GM23338 (cell line): Measurements from ENCODE around the gene SLC37A1. TPM values are rescaled to one million over a fixed set of nuclear protein-coding genes. Genes with fewer than 3 reads are reported as not detected.
A peak's percentile ranks its signal among the peaks of the same experiment; 100 is the strongest.

Experiments used
- ATAC-seq: fragments of 200-7000 bp; cut with Tn5 transposase; 3 replicates; pipeline ENCODE4 v1.9.1; 2020
- DNase-seq: peaks from one replicate; pipeline ENCODE4 v3.0.0-alpha.2; 2015; ENCODE audit warnings: low spot score
- H2AFZ ChIP-seq: fragments of 200-600 bp; sonication (generic); 2 replicates; pipeline ENCODE4 v1.8.0; 2016; ENCODE audit warnings: antibody characterized with exemption, mild to moderate bottlenecking, moderate library complexity
- H3F3A ChIP-seq: fragments of 200-600 bp; sonication (generic); replicated peaks from 2 replicates; pipeline ENCODE4 v1.8.0; 2017; ENCODE audit warnings: antibody characterized with exemption, mixed run types, low read depth
- H3K27ac ChIP-seq: fragments of 200-600 bp; sonication (generic); 2 replicates; pipeline ENCODE4 v1.6.1; 2016; ENCODE audit warnings: low read depth
- H3K27me3 ChIP-seq: fragments of 200-600 bp; sonication (generic); 2 replicates; pipeline ENCODE4 v1.8.0; 2016; ENCODE audit warnings: mild to moderate bottlenecking, mixed run types, moderate library complexity; ENCODE audit not compliant: insufficient read depth
- H3K36me3 ChIP-seq: fragments of 200-600 bp; sonication (generic); 2 replicates; pipeline ENCODE4 v1.8.0; 2016; ENCODE audit warnings: mild to moderate bottlenecking; ENCODE audit not compliant: insufficient read depth
- H3K4me1 ChIP-seq: fragments of 200-600 bp; sonication (generic); 2 replicates; pipeline ENCODE4 v1.8.0; 2016; ENCODE audit warnings: mild to moderate bottlenecking, moderate library complexity; ENCODE audit not compliant: insufficient read depth
- H3K4me2 ChIP-seq: fragments of 200-600 bp; sonication (generic); 2 replicates; pipeline ENCODE4 v1.7.1; 2017; ENCODE audit warnings: mixed run types
- H3K4me3 ChIP-seq: fragments of 200-600 bp; sonication (generic); 2 replicates; pipeline ENCODE4 v1.6.1; 2016; ENCODE audit warnings: mixed run types
- H3K79me2 ChIP-seq: fragments of 200-600 bp; sonication (generic); replicated peaks from 2 replicates; pipeline ENCODE4 v1.8.0; 2017; ENCODE audit warnings: mild to moderate bottlenecking; ENCODE audit not compliant: insufficient read depth
- H3K9me2 ChIP-seq: fragments of 200-600 bp; sonication (generic); 2 replicates; pipeline ENCODE4 v1.8.0; 2017; ENCODE audit not compliant: insufficient read depth
- H4K20me1 ChIP-seq: fragments of 200-600 bp; sonication (generic); replicated peaks from 2 replicates; pipeline ENCODE4 v1.8.0; 2017; ENCODE audit warnings: mild to moderate bottlenecking; ENCODE audit not compliant: insufficient read depth
- H3K27ac Mint-ChIP-seq: 2 replicates; pipeline ENCODE4 v1.8.0; 2020; ENCODE audit warnings: inconsistent platforms, mild to moderate bottlenecking, moderate library complexity, mixed read lengths
- H3K27me3 Mint-ChIP-seq: 3 replicates; pipeline ENCODE4 v1.8.0; 2022; ENCODE audit warnings: low read depth, mild to moderate bottlenecking, moderate library complexity, mixed read lengths, inconsistent platforms; ENCODE audit not compliant: insufficient read depth, poor library complexity
- H3K36me3 Mint-ChIP-seq: 3 replicates; pipeline ENCODE4 v1.8.0; 2021; ENCODE audit warnings: low read depth, mild to moderate bottlenecking, inconsistent platforms, moderate library complexity, mixed read lengths
- H3K4me1 Mint-ChIP-seq: 3 replicates; pipeline ENCODE4 v1.8.0; 2020; ENCODE audit warnings: mild to moderate bottlenecking, inconsistent platforms, mixed read lengths
- H3K4me3 Mint-ChIP-seq: 3 replicates; pipeline ENCODE4 v1.8.0; 2021; ENCODE audit warnings: moderate library complexity, mild to moderate bottlenecking, inconsistent platforms, mixed read lengths
- H3K9me3 Mint-ChIP-seq: 3 replicates; pipeline ENCODE4 v1.8.0; 2020; ENCODE audit warnings: moderate library complexity, mild to moderate bottlenecking, inconsistent platforms, mixed read lengths
- CREB1 ChIP-seq: fragments of 250-450 bp; sonication (Bioruptor Pico); IDR thresholded peaks from 2 replicates; pipeline ENCODE4 v1.5.0; 2020; ENCODE audit warnings: low read depth, mild to moderate bottlenecking, moderate library complexity
- JUNB ChIP-seq: IDR thresholded peaks from one replicate; pipeline ENCODE4 v1.6.1; 2016; ENCODE audit warnings: antibody characterized with exemption; ENCODE audit not compliant: unreplicated experiment
- STAT1 ChIP-seq: IDR thresholded peaks from one replicate; pipeline ENCODE4 v1.6.1; 2016; ENCODE audit warnings: antibody characterized with exemption; ENCODE audit not compliant: unreplicated experiment
- ZNF114 ChIP-seq: fragments of 250-450 bp; sonication (Bioruptor Pico); IDR thresholded peaks from 2 replicates; pipeline ENCODE4 v1.5.0; 2020; ENCODE audit warnings: mild to moderate bottlenecking, moderate library complexity
- ZNF331 ChIP-seq: fragments of 250-450 bp; sonication (Bioruptor Pico); IDR thresholded peaks from 2 replicates; pipeline ENCODE4 v1.5.0; 2020; ENCODE audit warnings: low read depth, mild to moderate bottlenecking, moderate library complexity
- polyA plus RNA-seq: library from polyadenylated mRNA; unstranded; fragments of >200 nt; fragmentation: Nextera tagmentation; extraction: Ambion mirVana; gene quantifications from 2 replicates; pipeline ENCODE4 v1.2.1, GENCODE V29; 2016
- total RNA-seq: library from RNA; depleted of rRNA; stranded (reverse); fragments of >200 nt; shearing (Covaris generic); gene quantifications from 2 replicates; pipeline ENCODE4 v1.2.3, GENCODE V29; 2014
- TF ChIP-seq, protein P1 (sequence below): fragments of 250-450 bp; sonication (Bioruptor Pico); IDR thresholded peaks from 2 replicates; pipeline ENCODE4 v1.5.0; 2020; ENCODE audit warnings: mild to moderate bottlenecking, moderate library complexity

The SLC37A1 gene
- total and polyA plus RNA-seq, 2 experiments from 2014 or later, result 14.0 to 30.3 TPM

DNA sequence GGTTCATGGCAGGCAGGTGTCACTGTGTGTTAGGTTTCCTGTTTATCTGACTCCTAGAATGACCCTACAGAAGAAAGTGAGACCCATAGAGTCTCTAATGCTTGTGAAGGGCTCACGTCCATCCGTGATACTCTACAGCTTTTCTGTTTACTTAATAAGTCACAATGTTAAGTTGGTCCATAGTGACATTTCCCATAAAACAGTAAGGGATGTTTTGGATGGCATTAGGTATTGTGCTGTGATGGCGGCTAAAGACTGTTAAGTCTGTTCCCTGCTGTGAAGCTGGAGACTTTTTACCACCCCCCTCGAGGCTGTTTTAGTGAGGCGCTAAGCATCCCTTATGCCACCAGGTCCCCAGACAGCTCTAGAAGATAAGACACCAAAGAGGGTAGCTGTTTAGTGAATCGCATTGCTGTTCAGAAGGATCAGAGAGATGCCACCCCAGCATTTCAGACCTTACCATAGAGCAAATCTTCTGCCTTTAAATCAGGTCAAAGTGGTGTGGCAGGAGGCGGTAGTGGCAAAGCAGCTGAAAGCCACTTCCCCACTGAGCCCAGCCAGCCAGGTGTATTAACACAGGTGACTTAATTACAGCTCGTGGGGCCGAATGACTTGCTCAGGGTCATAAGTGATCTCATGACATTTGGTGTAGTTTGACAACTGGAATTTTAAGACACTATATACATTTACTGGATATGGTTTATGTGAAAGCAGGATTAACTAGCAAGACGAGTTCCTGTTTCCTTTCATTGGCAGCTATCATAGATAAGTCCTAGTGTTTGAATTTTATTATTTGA is 25.0 kb downstream of the SLC37A1 start:
- H2AFZ ChIP-seq, result no peak overlapping the region
- Mint-ChIP-seq H3K4me3 (no peak overlapping the region), H3K4me1 (peaks cover 4% of the 10 kb centered on the region), H3K27me3 (peaks cover 4% of the 10 kb centered on the region), H3K27ac (no peak overlapping the region), H3K36me3 (peaks cover 33% of the 10 kb centered on the region), H3K9me3 (no peaks in the 10 kb centered on the region)
- H3K27me3 ChIP-seq, result no peaks in the 10 kb centered on the region
- peaks cover 12% of the 10 kb centered on the region for H4K20me1 ChIP-seq
- no peak overlapping the region for H3K4me2 ChIP-seq
- no peaks in the 10 kb centered on the region for H3K9me2 ChIP-seq
- 0 out of 2 replicates have a peak overlapping the region, but pooled peaks have one; percentile 26 for H3K27ac ChIP-seq
- peaks cover 3% of the 10 kb centered on the region; the same call in 1 of the 2 replicates for H3K36me3 ChIP-seq
- TF ChIP-seq ZNF114 (CRISPR knock-in tag) (no peak), JUNB (no peak), STAT1 (no peak), CREB1 (no peak), ZNF331 (no peak)
- TF ChIP-seq, protein P1, sequence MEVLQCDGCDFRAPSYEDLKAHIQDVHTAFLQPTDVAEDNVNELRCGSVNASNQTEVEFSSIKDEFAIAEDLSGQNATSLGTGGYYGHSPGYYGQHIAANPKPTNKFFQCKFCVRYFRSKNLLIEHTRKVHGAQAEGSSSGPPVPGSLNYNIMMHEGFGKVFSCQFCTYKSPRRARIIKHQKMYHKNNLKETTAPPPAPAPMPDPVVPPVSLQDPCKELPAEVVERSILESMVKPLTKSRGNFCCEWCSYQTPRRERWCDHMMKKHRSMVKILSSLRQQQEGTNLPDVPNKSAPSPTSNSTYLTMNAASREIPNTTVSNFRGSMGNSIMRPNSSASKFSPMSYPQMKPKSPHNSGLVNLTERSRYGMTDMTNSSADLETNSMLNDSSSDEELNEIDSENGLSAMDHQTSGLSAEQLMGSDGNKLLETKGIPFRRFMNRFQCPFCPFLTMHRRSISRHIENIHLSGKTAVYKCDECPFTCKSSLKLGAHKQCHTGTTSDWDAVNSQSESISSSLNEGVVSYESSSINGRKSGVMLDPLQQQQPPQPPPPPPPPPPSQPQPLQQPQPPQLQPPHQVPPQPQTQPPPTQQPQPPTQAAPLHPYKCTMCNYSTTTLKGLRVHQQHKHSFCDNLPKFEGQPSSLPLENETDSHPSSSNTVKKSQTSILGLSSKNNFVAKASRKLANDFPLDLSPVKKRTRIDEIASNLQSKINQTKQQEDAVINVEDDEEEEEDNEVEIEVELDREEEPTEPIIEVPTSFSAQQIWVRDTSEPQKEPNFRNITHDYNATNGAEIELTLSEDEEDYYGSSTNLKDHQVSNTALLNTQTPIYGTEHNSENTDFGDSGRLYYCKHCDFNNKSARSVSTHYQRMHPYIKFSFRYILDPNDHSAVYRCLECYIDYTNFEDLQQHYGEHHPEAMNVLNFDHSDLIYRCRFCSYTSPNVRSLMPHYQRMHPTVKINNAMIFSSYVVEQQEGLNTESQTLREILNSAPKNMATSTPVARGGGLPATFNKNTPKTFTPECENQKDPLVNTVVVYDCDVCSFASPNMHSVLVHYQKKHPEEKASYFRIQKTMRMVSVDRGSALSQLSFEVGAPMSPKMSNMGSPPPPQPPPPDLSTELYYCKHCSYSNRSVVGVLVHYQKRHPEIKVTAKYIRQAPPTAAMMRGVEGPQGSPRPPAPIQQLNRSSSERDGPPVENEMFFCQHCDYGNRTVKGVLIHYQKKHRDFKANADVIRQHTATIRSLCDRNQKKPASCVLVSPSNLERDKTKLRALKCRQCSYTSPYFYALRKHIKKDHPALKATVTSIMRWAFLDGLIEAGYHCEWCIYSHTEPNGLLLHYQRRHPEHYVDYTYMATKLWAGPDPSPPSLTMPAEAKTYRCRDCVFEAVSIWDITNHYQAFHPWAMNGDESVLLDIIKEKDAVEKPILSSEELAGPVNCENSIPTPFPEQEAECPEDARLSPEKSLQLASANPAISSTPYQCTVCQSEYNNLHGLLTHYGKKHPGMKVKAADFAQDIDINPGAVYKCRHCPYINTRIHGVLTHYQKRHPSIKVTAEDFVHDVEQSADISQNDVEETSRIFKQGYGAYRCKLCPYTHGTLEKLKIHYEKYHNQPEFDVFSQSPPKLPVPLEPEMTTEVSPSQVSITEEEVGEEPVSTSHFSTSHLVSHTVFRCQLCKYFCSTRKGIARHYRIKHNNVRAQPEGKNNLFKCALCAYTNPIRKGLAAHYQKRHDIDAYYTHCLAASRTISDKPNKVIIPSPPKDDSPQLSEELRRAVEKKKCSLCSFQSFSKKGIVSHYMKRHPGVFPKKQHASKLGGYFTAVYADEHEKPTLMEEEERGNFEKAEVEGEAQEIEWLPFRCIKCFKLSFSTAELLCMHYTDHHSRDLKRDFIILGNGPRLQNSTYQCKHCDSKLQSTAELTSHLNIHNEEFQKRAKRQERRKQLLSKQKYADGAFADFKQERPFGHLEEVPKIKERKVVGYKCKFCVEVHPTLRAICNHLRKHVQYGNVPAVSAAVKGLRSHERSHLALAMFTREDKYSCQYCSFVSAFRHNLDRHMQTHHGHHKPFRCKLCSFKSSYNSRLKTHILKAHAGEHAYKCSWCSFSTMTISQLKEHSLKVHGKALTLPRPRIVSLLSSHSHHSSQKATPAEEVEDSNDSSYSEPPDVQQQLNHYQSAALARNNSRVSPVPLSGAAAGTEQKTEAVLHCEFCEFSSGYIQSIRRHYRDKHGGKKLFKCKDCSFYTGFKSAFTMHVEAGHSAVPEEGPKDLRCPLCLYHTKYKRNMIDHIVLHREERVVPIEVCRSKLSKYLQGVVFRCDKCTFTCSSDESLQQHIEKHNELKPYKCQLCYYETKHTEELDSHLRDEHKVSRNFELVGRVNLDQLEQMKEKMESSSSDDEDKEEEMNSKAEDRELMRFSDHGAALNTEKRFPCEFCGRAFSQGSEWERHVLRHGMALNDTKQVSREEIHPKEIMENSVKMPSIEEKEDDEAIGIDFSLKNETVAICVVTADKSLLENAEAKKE (CRISPR knock-in tag), result no peak
- H3K4me1 ChIP-seq, result no peaks in the 10 kb centered on the region
- H3K79me2 ChIP-seq, result no peaks in the 10 kb centered on the region; the same call in 1 of the 2 replicates
- DNase-seq, result no peak
- no peak overlapping the region for H3K4me3 ChIP-seq
- no peak for ATAC-seq
- no peaks in the 10 kb centered on the region for H3F3A ChIP-seq
